ENCODE results near the gene RRAD. TPM values are rescaled to one million over a fixed set of nuclear protein-coding genes. Genes with fewer than 3 reads are reported as not detected.

Gene RRAD
- total RNA-seq, 1 donor from 2014 or later: 54.2 TPM

- Histone ChIP-seq H3K9me3 (no peaks in the 10 kb centered on the region), H3K27ac (no peak overlapping the region), H3K27me3 (no peaks in the 10 kb centered on the region), H3K4me1 (peaks cover 2 to 5% of the 10 kb centered on the region in 2 donors), H3K36me3 (no peaks in the 10 kb centered on the region), H3K4me3 (no peak overlapping the region)
- TF ChIP-seq CTCF (IDR thresholded peaks at IDR 0.05): no peak
- no peak for DNase-seq (ENCODE audit: low spot score in 2 of 2)
- intact Hi-C loops (cut with DNase I): no loop called here
Observed at GRCh38 chr16:66878067-66878466, 47.3 kb downstream of the RRAD start.

DNA sequence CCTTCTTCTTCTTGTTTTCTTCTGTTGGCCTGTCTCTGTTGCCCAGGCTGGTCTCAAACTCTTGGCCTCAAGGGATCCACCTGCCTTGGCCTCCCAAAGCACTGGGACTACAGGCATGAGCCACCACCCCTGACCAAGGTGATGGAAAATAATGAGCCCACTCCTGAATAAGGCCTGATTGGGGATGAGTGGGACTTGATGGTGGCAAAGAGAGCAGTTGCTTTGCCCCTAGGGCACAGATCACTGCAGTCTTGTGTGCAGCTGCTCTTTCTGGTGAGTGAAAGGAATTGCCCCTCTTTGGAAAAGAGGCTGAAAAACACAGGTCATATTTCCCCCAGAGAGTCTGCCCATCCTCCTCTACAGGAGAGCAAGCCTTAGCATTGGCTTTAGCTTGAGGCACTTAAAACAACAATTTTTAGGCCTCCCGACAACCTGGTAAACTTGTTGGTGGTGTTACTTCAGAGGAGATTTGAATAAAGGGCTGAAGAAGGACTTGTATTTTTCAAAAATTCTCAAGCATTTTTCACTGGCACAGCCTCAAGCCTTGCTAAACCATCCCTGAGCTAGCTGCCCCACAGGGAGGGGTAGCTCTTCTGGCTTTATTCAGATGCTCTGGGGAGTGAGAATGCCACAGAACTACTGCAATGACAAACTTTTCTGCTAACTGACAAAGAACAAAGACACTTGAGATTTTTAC is 51.1 kb downstream of the RRAD start:
- H3K9me3 ChIP-seq: no peaks in the 10 kb centered on the region
- intact Hi-C loops (cut with DNase I): no loop called here
- peak overlapping the region; percentile 47 to 79 for H3K27ac ChIP-seq
- no peak for TF ChIP-seq CTCF (IDR thresholded peaks at IDR 0.05)
- no peaks in the 10 kb centered on the region for H3K36me3 ChIP-seq
- DNase-seq (ENCODE audit: low spot score in 2 of 2): no peak
- H3K4me3 ChIP-seq: no peak overlapping the region
- H3K27me3 ChIP-seq: no peaks in the 10 kb centered on the region
- peaks cover 3 to 4% of the 10 kb centered on the region in 2 donors for H3K4me1 ChIP-seq

DNA sequence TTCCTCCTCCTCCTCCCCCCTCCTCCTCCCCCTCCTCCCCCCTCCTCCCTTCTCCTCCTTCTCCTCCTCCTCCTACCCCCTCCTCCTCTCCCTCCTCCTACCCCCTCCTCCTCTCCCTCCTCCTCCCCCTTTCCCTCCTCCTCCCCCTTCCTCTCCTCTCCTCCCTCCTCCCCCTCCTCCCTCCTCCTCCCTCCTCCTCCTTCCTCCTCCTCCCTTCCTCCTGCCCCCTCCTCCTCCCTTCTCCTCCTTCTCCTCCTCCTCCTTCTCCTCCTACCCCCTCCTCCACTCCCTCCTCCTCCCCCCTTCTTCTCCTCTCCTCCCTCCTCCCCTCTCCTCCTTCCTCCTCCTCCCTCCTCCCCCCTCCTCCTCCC is 51.7 kb downstream of the RRAD start:
- no peak for TF ChIP-seq CTCF (IDR thresholded peaks at IDR 0.05)
- peak overlapping the region; percentile 47 to 79 for H3K27ac ChIP-seq
- DNase-seq (ENCODE audit: low spot score in 2 of 2): no peak
- no peak overlapping the region for H3K4me3 ChIP-seq
- intact Hi-C loops (cut with DNase I): no loop called here
- peaks cover 3 to 4% of the 10 kb centered on the region in 2 donors for H3K4me1 ChIP-seq
- no peaks in the 10 kb centered on the region for H3K9me3 ChIP-seq
- no peaks in the 10 kb centered on the region for H3K27me3 ChIP-seq
- no peaks in the 10 kb centered on the region for H3K36me3 ChIP-seq

GRCh38 chr16:66872943-66873684 is 52.2 kb downstream of the RRAD start:
- H3K4me3 ChIP-seq: peak overlapping the region; percentile 19 to 64
- no peaks in the 10 kb centered on the region for H3K9me3 ChIP-seq
- H3K36me3 ChIP-seq: no peaks in the 10 kb centered on the region
- peaks cover 3 to 4% of the 10 kb centered on the region in 2 donors for H3K4me1 ChIP-seq
- peak; percentile 86 to 92 (median 89) for TF ChIP-seq CTCF (IDR thresholded peaks at IDR 0.05)
- peak overlapping the region; percentile 47 to 79 for H3K27ac ChIP-seq
- DNase-seq (ENCODE audit: low spot score in 2 of 2): peak; percentile 75 to 96
- intact Hi-C loops (cut with DNase I): no loop called here
- no peaks in the 10 kb centered on the region for H3K27me3 ChIP-seq

GRCh38 chr16:66872559-66872942 is 52.8 kb downstream of the RRAD start:
- no peak for DNase-seq (ENCODE audit: low spot score in 2 of 2)
- Histone ChIP-seq H3K36me3 (no peaks in the 10 kb centered on the region), H3K27me3 (no peaks in the 10 kb centered on the region), H3K4me3 (peak overlapping the region; percentile 19 to 64), H3K9me3 (no peaks in the 10 kb centered on the region), H3K27ac (peak overlapping the region; percentile 47 to 79), H3K4me1 (peaks cover 3 to 6% of the 10 kb centered on the region in 2 donors)
- TF ChIP-seq CTCF (IDR thresholded peaks at IDR 0.05): no peak
- intact Hi-C loops (cut with DNase I): no loop called here

Data from ascending aorta (tissue), 2 donors.